Measurements from ENCODE around the gene WDR90. TPM values are rescaled to one million over a fixed set of nuclear protein-coding genes. Genes with fewer than 3 reads are reported as not detected.

The WDR90 gene
- 10.2 and 12.1 TPM in 2 replicates for total RNA-seq

GRCh38 chr16:648781-649589, at the start of gene WDR90:
WDR90 (plus strand) TSS chr16:649365; CDS start chr16:649417, 52 bp downstream.

GRCh38 chr16:630815-631405, 18.3 kb upstream of the WDR90 start, which contains the start of gene WFIKKN1:
WFIKKN1 (plus strand) TSS chr16:630985; CDS start chr16:631254, 269 bp downstream.

GRCh38 chr16:636206-637080, 12.7 kb upstream of the WDR90 start, which contains the start of gene METTL26:
METTL26 (minus strand) TSS chr16:636305; CDS start chr16:636290, 15 bp downstream.

GRCh38 chr16:641326-642188, 7.6 kb upstream of the WDR90 start, which contains the start of gene MCRIP2:
MCRIP2 (plus strand) TSS chr16:641828; CDS start chr16:641992, 164 bp downstream.

GRCh38 chr16:667780-668518, 18.8 kb downstream of the WDR90 start, which contains the start of gene RHOT2:
RHOT2 (plus strand) TSS chr16:668132; CDS start chr16:668200, 68 bp downstream.

DNA sequence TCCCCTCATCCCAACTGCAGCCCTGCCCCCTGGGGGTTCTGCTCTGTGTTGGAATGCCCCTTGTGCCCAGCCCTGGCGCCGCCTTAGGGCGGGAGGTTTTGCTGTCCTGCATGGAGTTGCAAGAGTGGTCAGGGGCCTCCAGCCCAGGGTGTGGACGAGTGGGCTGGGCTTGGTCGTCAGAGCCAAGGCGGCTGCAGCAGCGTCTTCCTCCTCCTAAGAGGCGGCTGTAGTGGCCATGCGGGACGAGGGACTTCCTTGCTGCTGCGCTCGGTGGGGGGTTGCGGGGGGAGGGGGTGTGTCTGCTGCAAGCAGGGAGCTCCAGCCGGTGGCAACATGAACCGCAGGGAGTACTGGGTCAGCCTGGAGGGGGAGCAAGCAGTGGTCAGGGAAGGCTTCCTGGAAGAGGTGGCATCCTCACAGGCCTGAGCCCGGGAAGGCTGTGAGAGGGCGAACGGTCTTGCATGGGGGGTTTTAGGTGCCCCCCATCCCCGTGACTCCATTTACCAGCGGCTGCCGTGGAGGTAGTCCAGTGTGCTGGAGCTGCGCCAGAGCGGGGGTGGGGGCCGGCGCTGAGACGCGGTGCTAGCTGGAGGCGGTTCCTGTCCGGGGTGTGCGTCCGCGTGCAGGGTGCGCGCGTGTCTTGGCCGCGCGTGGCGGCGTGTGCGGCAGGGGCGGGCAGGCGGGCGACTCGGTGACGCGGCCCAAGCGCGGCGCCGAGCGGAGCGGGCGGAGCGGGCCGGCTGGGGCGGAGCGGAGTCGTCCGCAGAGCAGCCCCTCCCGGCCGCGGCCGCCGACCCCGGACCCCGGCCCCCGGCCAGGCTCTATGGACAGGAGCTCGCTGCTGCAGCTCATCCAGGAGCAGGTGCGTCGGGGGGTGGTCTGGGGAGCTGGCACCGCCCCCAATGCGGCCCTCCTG, 26.1 kb downstream of the WDR90 start, which contains the start of gene RHBDL1:
Gene RHBDL1, plus strand, starts transcription at position 704 of the 916 bp plus-strand sequence. Its CDS starts 120 bp downstream, at position 824.

DNA sequence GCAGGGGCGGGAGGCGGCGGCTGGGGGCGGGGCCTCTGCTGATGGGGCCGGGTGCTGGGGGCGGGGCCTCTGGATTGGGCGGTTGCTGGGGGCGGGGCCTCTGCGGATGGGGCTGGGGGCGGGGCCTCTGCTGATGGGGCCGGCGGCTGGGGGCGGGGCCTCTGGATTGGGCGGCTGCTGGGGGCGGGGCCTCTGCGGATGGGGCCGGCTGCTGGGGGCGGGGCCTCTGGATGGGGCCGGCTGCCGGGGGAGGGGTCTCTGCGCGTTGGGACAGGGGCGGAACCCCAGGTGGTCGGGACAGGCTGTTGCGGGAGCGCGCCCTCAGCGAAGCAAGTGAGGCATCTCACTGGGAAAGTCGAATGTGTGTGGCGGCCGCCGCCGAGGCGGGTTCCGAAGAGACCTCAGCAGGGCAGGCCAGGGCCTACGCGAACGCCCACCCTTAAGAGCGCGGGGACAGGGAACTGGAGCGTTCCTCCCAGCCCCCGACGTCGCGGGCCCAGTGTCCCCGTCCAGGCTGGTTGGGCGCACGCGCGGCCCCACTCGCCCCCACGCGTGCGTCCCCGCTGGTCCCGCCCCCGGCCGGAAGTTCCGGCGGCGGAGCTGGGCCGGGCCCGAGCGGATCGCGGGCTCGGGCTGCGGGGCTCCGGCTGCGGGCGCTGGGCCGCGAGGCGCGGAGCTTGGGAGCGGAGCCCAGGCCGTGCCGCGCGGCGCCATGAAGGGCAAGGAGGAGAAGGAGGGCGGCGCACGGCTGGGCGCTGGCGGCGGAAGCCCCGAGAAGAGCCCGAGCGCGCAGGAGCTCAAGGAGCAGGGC, 30.9 kb downstream of the WDR90 start, which contains the start of gene STUB1:
Gene STUB1, plus strand, starts transcription at position 597 of the 811 bp plus-strand sequence. Its CDS starts 116 bp downstream, at position 713.

GRCh38 chr16:684071-684794, 35.1 kb downstream of the WDR90 start, which contains the start of gene JMJD8:
JMJD8 (minus strand) TSS chr16:684334; CDS start chr16:684319, 15 bp downstream.

DNA sequence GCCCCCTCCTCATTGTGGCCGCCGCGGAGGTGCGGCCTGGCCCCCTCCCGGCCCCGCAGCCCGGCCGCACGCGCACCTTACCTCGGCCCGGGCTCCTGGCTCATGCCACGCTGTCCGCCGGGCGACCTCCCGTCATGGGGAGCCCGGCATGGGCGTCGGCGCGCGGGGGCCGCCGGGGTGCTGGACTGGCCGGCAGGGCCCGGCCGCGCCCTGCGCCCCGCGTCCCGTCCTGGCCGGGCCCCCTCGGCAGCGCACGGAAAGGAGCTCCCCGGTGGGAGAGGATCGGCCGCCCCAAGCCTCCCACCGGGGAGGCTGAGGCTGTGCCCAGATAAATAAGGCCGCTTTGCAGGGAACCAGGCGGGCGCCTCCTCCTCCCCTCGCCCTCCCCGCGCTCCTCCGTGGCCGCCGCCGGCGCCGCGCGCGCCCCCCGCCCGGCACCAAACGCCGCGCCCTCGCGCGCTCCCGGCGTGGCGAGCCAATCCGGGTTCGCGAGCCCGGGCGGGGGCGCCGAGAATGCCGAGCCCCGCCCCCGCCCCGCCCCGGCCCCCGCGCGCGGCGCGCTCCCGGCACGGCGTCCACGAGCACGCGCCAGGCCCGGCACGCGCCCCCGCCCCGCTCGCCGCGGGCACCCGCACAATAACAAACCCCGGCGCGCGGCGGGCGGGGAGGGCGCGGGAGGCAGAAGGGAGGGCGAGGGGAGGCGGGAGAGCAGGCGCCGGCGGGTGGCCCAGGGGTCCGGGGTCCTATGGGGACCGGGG, 56.4 kb downstream of the WDR90 start, which contains the start of gene FBXL16:
Gene FBXL16, minus strand, starts transcription at position 371 of the 758 bp plus-strand sequence. CDS start 8,396 bp downstream, outside the sequence.

GRCh38 chr16:714558-715476, 65.7 kb downstream of the WDR90 start, which contains the start of gene METRN:
METRN (plus strand) TSS chr16:715118; CDS start chr16:715290, 172 bp downstream.

Other genes starting within 250 kb of the WDR90 start
- 8.1 and 8.8 TPM in 2 replicates for gene DECR2, start 247.5 kb upstream of the WDR90 start, total RNA-seq
- 24.6 and 32.8 TPM in 2 replicates for gene RAB11FIP3, start 223.7 kb upstream of the WDR90 start, total RNA-seq
- gene CAPN15, start 121.7 kb upstream of the WDR90 start, total RNA-seq = 26.4 and 38.9 TPM in 2 replicates
- gene PRR35, start 89.0 kb upstream of the WDR90 start, total RNA-seq = not detected in 2 replicates
- 1.0 and 1.3 TPM in 2 replicates for gene NHLRC4, start 82.4 kb upstream of the WDR90 start, total RNA-seq
- gene PIGQ, start 79.4 kb upstream of the WDR90 start, total RNA-seq = 24.4 and 28.9 TPM in 2 replicates
- gene RAB40C, start 59.3 kb upstream of the WDR90 start, total RNA-seq = 9.3 and 10.2 TPM in 2 replicates
- gene WFIKKN1, start 18.4 kb upstream of the WDR90 start, total RNA-seq = 0.09 and 0.19 TPM in 2 replicates
- gene METTL26, start 13.1 kb upstream of the WDR90 start, total RNA-seq = 69.7 and 76.9 TPM in 2 replicates
- gene MCRIP2, start 7.5 kb upstream of the WDR90 start, total RNA-seq = 16.2 and 19.2 TPM in 2 replicates
- gene RHOT2, start 18.8 kb downstream of the WDR90 start, total RNA-seq = 29.7 and 37.8 TPM in 2 replicates
- gene RHBDL1, start 26.3 kb downstream of the WDR90 start, total RNA-seq = 0.36 and 0.47 TPM in 2 replicates
- gene STUB1, start 31.0 kb downstream of the WDR90 start, total RNA-seq = 160 and 181 TPM in 2 replicates
- 24.8 and 29.7 TPM in 2 replicates for gene JMJD8, start 35.0 kb downstream of the WDR90 start, total RNA-seq
- 2.9 and 4.3 TPM in 2 replicates for gene WDR24, start 41.0 kb downstream of the WDR90 start, total RNA-seq
- under 0.01 and 0.18 TPM in 2 replicates for gene FBXL16, start 56.4 kb downstream of the WDR90 start, total RNA-seq
- 42.5 and 56.3 TPM in 2 replicates for gene METRN, start 65.8 kb downstream of the WDR90 start, total RNA-seq
- gene ANTKMT, start 71.8 kb downstream of the WDR90 start, total RNA-seq = 22.8 and 26.4 TPM in 2 replicates
- gene CCDC78, start 77.1 kb downstream of the WDR90 start, total RNA-seq = 0.45 and 1.1 TPM in 2 replicates
- 7.9 and 11.6 TPM in 2 replicates for gene HAGHL, start 77.7 kb downstream of the WDR90 start, total RNA-seq
- gene CIAO3, start 91.6 kb downstream of the WDR90 start, total RNA-seq = 25.8 and 30.8 TPM in 2 replicates
- not detected in 2 replicates for gene MSLN, start 111.4 kb downstream of the WDR90 start, total RNA-seq
- 27.3 and 32.4 TPM in 2 replicates for gene RPUSD1, start 139.0 kb downstream of the WDR90 start, total RNA-seq
- gene CHTF18, start 139.3 kb downstream of the WDR90 start, total RNA-seq = 9.9 and 17.9 TPM in 2 replicates
- gene GNG13, start 151.4 kb downstream of the WDR90 start, total RNA-seq = not detected in 2 replicates

All from endothelial cell of coronary artery (primary cell).